IPS-20b (cell line): ENCODE results near the gene CACFD1.

Experiments used
- H3K27ac ChIP-seq: one replicate; pipeline ENCODE4 v1.5.1; 2013; ENCODE audit warnings: low read length
- H3K27me3 ChIP-seq: 2 replicates; pipeline ENCODE4 v1.6.1; 2013; ENCODE audit warnings: mild to moderate bottlenecking, low read length, inconsistent platforms; ENCODE audit not compliant: insufficient read depth
- H3K36me3 ChIP-seq: 2 replicates; pipeline ENCODE4 v1.6.1; 2013; ENCODE audit warnings: low read depth, mild to moderate bottlenecking, inconsistent platforms, low read length, moderate library complexity; ENCODE audit not compliant: insufficient read depth
- H3K4me1 ChIP-seq: 2 replicates; pipeline ENCODE4 v1.6.1; 2013; ENCODE audit warnings: mild to moderate bottlenecking, control low read depth, inconsistent platforms, low read length, moderate library complexity; ENCODE audit not compliant: insufficient read depth
- H3K4me3 ChIP-seq: 2 replicates; pipeline ENCODE4 v1.5.1; 2013; ENCODE audit warnings: mild to moderate bottlenecking, low read length, inconsistent platforms
- H3K9ac ChIP-seq: 2 replicates; pipeline ENCODE4 v1.6.1; 2013; ENCODE audit warnings: low read depth, mild to moderate bottlenecking, inconsistent platforms, low read length, moderate library complexity
- H3K9me3 ChIP-seq: 2 replicates; pipeline ENCODE4 v1.6.1; 2013; ENCODE audit warnings: mild to moderate bottlenecking, low read depth, low read length, inconsistent platforms; ENCODE audit not compliant: insufficient read depth

The CACFD1 gene

GRCh38 chr9:133516961-133517350 lies 57.2 kb downstream of the CACFD1 start:
- Histone ChIP-seq H3K4me1 (no peaks in the 10 kb centered on the region), H3K36me3 (no peaks in the 10 kb centered on the region), H3K27me3 (no peaks in the 10 kb centered on the region), H3K9me3 (no peaks in the 10 kb centered on the region), H3K9ac (no peak overlapping the region), H3K4me3 (no peak overlapping the region), H3K27ac (no peak overlapping the region)

- no peaks in the 10 kb centered on the region for H3K4me1 ChIP-seq
- no peaks in the 10 kb centered on the region for H3K27me3 ChIP-seq
- H3K36me3 ChIP-seq: no peaks in the 10 kb centered on the region
- no peak overlapping the region for H3K9ac ChIP-seq
- no peak overlapping the region for H3K4me3 ChIP-seq
- no peaks in the 10 kb centered on the region for H3K9me3 ChIP-seq
- no peak overlapping the region for H3K27ac ChIP-seq
These were observed 57.9 kb downstream of the CACFD1 start for GRCh38 chr9:133517711-133518110.

GRCh38 chr9:133518200-133518599 lies 58.4 kb downstream of the CACFD1 start:
- no peak overlapping the region for H3K27ac ChIP-seq
- no peaks in the 10 kb centered on the region for H3K36me3 ChIP-seq
- no peaks in the 10 kb centered on the region for H3K9me3 ChIP-seq
- no peaks in the 10 kb centered on the region for H3K4me1 ChIP-seq
- no peak overlapping the region for H3K4me3 ChIP-seq
- no peaks in the 10 kb centered on the region for H3K27me3 ChIP-seq
- H3K9ac ChIP-seq: no peak overlapping the region

GRCh38 chr9:133518706-133519449 lies 59.1 kb downstream of the CACFD1 start:
- Histone ChIP-seq H3K36me3 (no peaks in the 10 kb centered on the region), H3K9ac (no peak overlapping the region), H3K4me3 (no peak overlapping the region), H3K9me3 (no peaks in the 10 kb centered on the region), H3K27ac (no peak overlapping the region), H3K27me3 (no peaks in the 10 kb centered on the region), H3K4me1 (no peaks in the 10 kb centered on the region)

GRCh38 chr9:133519693-133520092 lies 59.9 kb downstream of the CACFD1 start:
- Histone ChIP-seq H3K9ac (no peak overlapping the region), H3K4me1 (no peaks in the 10 kb centered on the region), H3K27ac (no peak overlapping the region), H3K27me3 (no peaks in the 10 kb centered on the region), H3K9me3 (no peaks in the 10 kb centered on the region), H3K4me3 (no peak overlapping the region), H3K36me3 (no peaks in the 10 kb centered on the region)

- Histone ChIP-seq H3K27me3 (no peaks in the 10 kb centered on the region), H3K27ac (no peak overlapping the region), H3K9me3 (no peaks in the 10 kb centered on the region), H3K9ac (no peak overlapping the region), H3K4me3 (no peak overlapping the region), H3K4me1 (no peaks in the 10 kb centered on the region), H3K36me3 (no peaks in the 10 kb centered on the region)
These were observed 60.5 kb downstream of the CACFD1 start for GRCh38 chr9:133520121-133520835.
